NCI-H2196 treated with DMSO at 0.1 percent for 48 hours (cell line): ENCODE results near the gene RASSF3.

Source experiments
- DNase-seq: peaks from one replicate; lab custom pipeline; 2025; ENCODE audit not compliant: unreplicated experiment; lab: John Stamatoyannopoulos, UW

Gene RASSF3

GRCh38 chr12:64722835-64723234 lies 112.5 kb downstream of the RASSF3 start:
- DNase-seq = no peak

GRCh38 chr12:64723630-64724029 lies 113.3 kb downstream of the RASSF3 start:
- no peak for DNase-seq

DNA sequence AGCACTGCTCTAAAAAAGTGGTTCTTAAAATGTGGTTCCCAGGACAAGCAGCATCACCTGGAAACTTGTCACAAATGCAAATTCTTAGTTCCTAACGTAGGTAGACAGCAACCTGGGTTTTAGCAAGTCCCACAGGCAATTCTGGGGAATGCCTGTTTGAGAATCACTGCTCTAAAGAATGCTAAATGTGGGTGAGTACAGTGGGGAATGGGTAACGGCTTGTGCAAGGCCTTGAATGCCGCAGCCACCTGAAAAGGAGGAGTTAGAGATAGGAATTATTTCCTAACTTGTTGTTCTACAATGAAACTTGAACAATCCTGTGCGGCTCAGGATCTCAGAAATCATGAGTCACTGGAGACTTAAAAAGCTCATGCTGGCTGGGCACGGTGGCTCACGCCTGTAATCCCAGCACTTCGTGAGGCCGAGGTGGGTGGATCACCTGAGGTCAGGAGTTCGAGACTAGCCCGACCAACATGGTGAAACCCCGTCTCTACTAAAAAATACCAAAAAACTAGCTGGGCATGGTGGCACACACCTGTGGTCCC lies 114.0 kb downstream of the RASSF3 start:
- DNase-seq = no peak

DNA sequence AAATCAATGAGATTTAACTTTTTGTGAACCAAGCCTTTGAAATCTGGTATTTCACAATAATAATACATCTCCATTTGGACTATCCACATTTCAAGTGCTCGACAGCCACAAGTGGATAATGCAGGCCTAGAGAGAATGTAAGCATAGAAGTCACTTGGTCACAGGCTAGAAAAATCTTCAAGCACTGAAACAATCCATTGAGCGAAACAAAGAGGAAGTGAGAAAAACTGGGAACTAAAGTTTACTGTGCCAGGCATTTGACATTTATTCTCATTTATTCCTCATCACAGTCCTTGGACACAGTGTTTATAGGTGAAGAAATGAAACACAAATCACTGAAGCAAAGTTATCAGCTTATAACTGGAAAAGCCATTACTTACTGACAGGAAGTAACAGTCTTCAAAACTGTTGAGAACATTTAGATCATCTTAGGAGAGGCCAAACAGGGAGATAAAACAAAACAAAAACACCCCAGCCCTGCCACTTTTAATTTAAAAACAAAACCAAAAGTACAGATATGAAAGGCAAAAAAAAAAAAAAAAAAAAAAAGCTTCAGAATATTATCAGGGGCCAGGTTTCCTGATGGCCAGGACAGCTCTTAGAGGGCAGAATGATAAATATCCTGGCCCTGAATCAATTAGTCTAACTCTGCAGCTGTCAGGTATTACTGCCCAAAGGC lies 119.8 kb downstream of the RASSF3 start:
- no peak for DNase-seq

DNA sequence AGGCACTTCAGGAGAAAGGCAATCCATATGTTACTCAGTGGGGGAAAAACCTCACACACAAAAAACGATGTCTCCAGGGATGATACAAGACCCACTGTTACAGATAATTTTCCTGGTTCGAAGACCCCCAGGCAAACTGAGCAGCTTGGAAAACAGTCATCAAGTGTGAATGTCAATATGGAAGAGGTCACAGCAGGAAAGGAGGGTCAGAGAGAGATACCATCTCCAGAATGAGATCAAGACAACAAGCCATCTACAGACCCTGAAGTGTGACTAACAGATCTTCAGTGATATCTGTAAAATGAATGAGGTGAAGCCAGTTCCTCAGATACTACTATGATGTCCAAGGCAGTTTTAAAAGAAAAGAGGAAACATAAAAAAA lies 120.3 kb downstream of the RASSF3 start:
- DNase-seq = no peak

DNA sequence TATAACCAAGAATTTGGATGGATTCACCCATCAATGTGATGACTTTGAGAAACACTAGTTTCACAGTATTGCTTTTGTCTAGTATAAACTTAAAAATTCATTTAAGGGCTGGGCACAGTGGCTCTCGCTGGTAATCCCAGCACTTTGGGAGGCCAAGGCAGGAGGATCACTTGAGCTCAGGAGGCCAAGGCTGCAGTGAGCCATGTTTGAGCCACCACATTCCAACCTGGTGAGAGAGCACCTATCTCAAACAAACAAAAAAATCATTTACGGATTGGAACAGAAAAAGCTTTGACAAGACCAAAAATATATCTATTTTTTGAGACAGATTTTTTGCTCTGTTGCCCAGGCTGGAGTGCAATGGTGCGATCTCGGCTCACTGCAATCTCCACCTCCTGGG lies 121.4 kb downstream of the RASSF3 start:
- no peak for DNase-seq

DNA sequence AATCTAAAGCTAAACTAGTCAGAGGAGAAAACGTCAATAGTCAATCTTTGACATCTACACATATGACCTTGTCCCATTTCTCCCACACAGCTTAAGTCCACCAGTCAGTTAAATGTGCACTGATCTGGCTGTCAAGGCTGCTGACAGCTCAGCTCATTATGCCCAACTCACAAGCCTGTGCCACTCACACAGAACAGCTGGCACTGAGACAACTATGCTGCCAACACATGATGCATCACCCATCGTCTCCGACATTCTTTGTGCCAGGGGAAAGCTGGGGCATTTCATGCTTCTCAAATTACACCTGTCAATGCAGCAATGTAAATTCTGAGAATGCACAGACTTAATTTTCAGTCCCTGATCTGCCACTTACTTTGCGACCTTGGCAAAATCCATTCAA lies 123.6 kb downstream of the RASSF3 start:
- peak; percentile 16 for DNase-seq

DNA sequence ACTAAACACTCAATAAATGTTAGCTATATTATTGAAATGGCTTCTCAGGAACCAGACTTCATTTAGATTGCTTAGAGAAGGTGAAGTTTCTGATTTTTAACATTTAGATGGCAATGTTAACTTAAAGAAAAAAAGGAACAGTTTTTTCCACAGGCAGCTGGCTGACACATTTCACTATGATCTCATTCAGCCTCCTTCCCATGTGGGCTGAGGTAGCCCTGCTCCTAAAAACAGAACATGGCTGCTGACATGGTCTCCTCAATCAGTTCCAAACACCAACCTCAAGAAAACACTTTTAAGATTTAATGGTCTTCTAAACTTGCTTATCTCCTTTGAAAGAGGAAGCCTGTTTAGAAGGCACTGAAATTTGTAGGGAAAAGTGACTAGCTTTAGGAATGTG lies 125.1 kb downstream of the RASSF3 start:
- no peak for DNase-seq

DNA sequence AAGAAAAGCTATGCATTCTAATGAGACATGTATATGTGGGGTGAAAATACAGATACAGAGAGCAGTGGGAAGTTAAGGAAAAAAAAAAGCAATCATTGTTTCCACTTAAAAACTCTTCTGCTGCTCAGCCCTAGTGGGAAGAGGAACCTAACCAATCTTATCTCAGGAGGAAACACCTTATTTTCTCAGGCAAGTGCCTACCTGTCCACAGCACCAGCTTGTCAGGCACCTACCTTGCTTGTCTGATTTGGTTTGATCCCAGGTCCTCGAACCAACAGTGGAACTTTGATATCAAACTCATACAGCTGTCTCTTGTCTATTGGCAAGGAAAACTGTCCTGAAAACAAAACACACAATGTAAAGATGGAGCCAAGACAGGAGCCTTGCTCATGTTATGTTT lies 126.5 kb downstream of the RASSF3 start:
- no peak for DNase-seq

DNA sequence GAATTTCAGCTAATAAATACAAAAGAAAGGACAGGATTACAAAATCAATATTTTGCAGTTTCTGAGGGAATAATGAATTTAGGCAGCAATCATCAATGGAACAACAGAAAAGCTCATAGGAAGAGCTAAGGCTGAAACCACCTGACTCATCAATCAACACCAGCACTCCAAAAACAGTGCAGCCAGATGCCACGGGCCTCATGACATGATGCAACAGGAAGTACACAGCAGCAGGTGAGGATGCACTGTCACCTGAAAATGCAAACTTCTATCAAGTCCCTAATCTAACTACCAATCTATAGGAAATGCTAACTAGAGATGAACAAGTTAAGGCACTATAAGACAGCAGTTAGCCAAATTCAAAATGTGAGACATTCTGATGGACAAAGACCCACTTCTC lies 127.2 kb downstream of the RASSF3 start:
- no peak for DNase-seq

DNA sequence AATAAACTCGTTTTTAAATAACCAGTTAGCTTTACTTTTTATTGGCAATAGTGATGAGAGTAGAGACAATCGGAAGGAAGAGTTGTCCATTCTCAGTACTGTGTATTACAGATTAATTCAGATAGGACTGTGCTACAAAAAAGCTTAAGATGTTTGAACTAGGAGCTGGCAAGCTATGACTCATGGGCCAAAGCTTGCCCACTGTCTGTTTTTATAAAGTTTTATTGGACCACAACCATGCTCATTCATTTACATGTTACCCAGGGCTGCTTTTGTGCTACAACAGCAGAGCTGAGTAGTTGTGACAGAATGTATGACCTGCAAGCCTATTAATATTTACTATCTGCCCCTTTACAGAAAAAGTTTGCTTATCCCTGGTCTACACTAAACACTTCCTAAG lies 129.5 kb downstream of the RASSF3 start:
- DNase-seq = no peak

- DNase-seq = no peak
Measured at GRCh38 chr12:64740646-64741045, 130.4 kb downstream of the RASSF3 start.

GRCh38 chr12:64742416-64742815 lies 132.1 kb downstream of the RASSF3 start:
- no peak for DNase-seq

GRCh38 chr12:64743206-64743605 lies 132.9 kb downstream of the RASSF3 start:
- no peak for DNase-seq

DNA sequence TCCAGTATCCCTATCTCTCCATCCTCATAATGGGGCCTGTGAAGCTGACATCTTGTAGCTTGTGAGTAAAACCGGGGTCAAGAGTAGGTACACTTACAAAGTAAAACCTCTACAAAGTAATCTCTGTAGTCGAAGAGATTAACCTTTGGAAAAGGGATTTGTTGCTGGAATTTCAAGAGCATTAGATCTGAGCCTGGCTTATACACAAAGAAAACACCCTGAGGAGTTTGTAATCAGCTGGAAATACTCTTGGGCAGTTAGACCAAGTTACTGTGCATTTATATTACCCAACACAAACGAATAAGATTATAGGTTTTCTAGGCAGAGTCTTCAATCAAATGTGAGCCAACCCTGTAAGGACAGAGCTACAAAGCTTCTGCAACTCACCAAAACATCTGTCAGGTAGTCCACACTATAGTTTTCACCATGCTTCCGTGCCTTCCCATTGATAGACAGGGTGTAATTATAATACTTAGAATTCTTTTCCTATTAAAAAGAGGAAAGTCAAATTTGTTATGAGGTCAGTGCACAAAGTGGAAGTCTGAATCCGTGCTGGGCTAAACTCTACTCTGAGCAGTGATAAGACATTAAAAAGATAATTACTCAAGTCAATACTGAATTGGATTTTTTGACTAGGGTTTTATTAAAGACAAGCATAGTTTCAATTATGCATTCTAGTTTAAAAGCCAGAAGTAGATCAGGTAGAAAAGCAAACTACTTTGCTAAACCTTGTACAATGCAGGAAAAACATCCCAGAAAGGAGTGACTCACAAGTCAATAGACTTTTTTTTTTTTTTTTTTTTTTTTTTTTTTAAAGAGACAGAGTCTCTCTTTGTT lies 134.3 kb downstream of the RASSF3 start:
- no peak for DNase-seq

DNA sequence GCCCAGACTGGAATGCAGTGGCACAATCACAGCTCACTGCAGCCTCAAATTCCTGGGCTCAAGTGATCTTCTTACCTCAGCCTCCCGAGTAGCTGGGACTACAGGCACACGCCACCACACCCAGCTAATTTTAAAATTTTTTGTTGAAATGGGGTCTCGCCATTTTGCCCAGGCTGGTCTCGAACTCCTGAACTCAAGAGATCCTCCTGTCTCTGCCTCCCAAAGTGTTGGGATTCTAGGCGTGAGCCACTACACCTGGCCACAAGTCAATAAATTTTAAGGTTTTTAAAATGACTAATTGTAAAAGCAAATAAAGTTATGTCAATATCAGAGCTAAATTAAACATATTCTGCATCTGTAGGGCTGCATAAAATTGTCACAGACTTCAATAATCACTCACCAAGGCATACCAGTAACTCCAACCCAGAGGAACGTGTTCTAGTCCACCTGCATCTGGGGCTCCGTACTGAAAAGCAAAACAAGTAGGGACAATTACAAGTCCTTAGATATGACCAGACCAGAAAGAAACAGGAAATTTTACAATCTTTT lies 135.0 kb downstream of the RASSF3 start:
- no peak for DNase-seq

DNA sequence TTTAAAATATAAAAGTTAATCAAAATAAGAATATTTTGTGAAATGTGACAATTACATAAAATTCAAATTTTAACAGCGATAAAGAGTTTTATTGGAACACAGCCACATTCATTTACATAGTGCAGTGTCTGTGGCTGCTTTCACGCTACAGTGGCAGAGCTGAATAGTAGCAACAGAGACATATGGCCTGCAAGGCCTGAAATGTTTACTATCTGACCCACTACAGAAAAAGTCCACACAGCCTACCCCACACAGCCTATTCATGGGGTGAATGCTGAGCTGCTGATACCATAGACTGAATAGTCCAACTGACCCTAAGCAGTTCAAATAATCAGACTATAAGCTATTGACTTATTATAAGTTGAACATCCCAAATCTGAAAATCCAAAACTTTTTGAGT lies 135.7 kb downstream of the RASSF3 start:
- DNase-seq = no peak

- no peak for DNase-seq
Measured at GRCh38 chr12:64746663-64747062, 136.4 kb downstream of the RASSF3 start.
